Activated T-helper 9 cell treated with anti-CD3 and anti-CD28 coated beads, Interleukin-2, amount 50 U/mL, for 16 hours (primary cell): Measurements from ENCODE around the gene GAB2.

ENCODE experiments used
- DNase-seq: peaks from one replicate; pipeline ENCODE4 v3.0.0-alpha.2; 2020; ENCODE audit warnings: low read depth

GAB2 gene

GRCh38 chr11:78344094-78344493, 73.5 kb downstream of the GAB2 start:
- DNase-seq: no peak

- DNase-seq: no peak
These were observed 74.3 kb downstream of the GAB2 start for GRCh38 chr11:78343303-78343702.

- no peak for DNase-seq
These were observed 75.8 kb downstream of the GAB2 start for GRCh38 chr11:78341841-78342240.

GRCh38 chr11:78340530-78340929, 77.1 kb downstream of the GAB2 start:
- no peak for DNase-seq

- DNase-seq: no peak
These were observed 77.7 kb downstream of the GAB2 start for GRCh38 chr11:78339945-78340344.

GRCh38 chr11:78339483-78339882, 78.1 kb downstream of the GAB2 start:
- DNase-seq: no peak

GRCh38 chr11:78338702-78339101, 78.9 kb downstream of the GAB2 start:
- DNase-seq: no peak

- DNase-seq: no peak
These were observed 79.5 kb downstream of the GAB2 start for GRCh38 chr11:78338138-78338537.

- no peak for DNase-seq
These were observed 80.1 kb downstream of the GAB2 start for GRCh38 chr11:78337554-78337924.

GRCh38 chr11:78336877-78337553, 80.6 kb downstream of the GAB2 start:
- DNase-seq: no peak

- DNase-seq: no peak
These were observed 83.5 kb downstream of the GAB2 start for GRCh38 chr11:78334109-78334508.

GRCh38 chr11:78332872-78333271, 84.7 kb downstream of the GAB2 start:
- no peak for DNase-seq

GRCh38 chr11:78332174-78332866, 85.3 kb downstream of the GAB2 start:
- no peak for DNase-seq

GRCh38 chr11:78331711-78332110, 85.9 kb downstream of the GAB2 start:
- no peak for DNase-seq

- no peak for DNase-seq
These were observed 87.3 kb downstream of the GAB2 start for GRCh38 chr11:78330361-78330760.

GRCh38 chr11:78327945-78328344, 89.7 kb downstream of the GAB2 start:
- DNase-seq: no peak

- DNase-seq: no peak
These were observed 92.3 kb downstream of the GAB2 start for GRCh38 chr11:78325274-78325781.

GRCh38 chr11:78323363-78323762, 94.3 kb downstream of the GAB2 start:
- no peak for DNase-seq

GRCh38 chr11:78319453-78319955, 98.1 kb downstream of the GAB2 start:
- no peak for DNase-seq

- no peak for DNase-seq
These were observed 99.1 kb downstream of the GAB2 start for GRCh38 chr11:78318321-78319114.

GRCh38 chr11:78315724-78316123, 101.9 kb downstream of the GAB2 start:
- no peak for DNase-seq

GRCh38 chr11:78314762-78315161, 102.9 kb downstream of the GAB2 start:
- no peak for DNase-seq

GRCh38 chr11:78313898-78314297, 103.7 kb downstream of the GAB2 start:
- no peak for DNase-seq
